ENCODE data around the gene HRCT1.

DNA sequence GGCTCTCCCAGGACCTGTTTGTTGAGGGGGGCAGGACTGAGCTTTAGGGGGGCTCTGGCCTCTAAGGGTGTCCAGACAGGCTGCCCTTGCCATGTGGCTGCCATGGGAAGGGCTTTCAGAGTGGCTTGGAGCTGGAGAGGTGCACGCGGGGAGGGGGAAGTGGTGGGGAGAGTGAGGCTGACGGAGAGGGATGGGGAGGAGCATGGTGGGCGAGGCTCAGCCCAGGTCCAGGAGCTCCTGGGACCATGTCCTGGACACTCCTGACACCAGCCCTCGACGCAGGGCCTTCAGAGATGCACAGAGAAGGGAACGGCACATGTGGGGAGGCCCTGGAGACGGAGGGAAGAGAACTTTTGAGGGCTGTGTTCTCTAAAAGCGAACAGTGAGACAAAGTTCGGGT is 5.7 kb downstream of the HRCT1 start:
- TF ChIP-seq TAF1 (IDR thresholded peaks at IDR 0.05; ENCODE audit: borderline replicate concordance, insufficient read depth, low read length), result no peak
- TF ChIP-seq POLR2AphosphoS5 (IDR thresholded peaks at IDR 0.05; ENCODE audit: low read depth, low read length), result no peak
- TF ChIP-seq REST (IDR thresholded peaks at IDR 0.05; ENCODE audit: insufficient read depth in 1 of 2, low read depth in 2 of 2, low read length in 2 of 2), result no peak
- no peak for TF ChIP-seq SIN3A (IDR thresholded peaks at IDR 0.05; ENCODE audit: borderline replicate concordance, insufficient read depth, low read length)
